HepG2 (cell line): ENCODE results near the gene RAB20. TPM values are rescaled to one million over a fixed set of nuclear protein-coding genes. Genes with fewer than 3 reads are reported as not detected.

Experiments
- ATAC-seq: fragments of 200-7000 bp; cut with Tn5 transposase; 3 replicates; pipeline ENCODE4 v1.9.1; 2020; ENCODE audit warnings: mild to moderate bottlenecking, moderate library complexity
- BruUV-seq: library from RNA; stranded (reverse); fragments of 400-500 nt; replicated peaks from 2 replicates; lab custom pipeline; 2021; lab: Mats Ljungman, UMichigan
- CTCF ChIA-PET: fragments of 300-600 bp; formaldehyde crosslinking; extraction: SDS; loops from one replicate; lab custom pipeline; 2021; ENCODE audit warnings: low total read pairs, inconsistent platforms, low intra/inter-chr PET ratio; lab: Yijun Ruan, JAX
- POLR2A ChIA-PET: fragments of 350-600 bp; sonication (Branson Sonifier 250); formaldehyde crosslinking; loops from one replicate; lab custom pipeline; 2020; ENCODE audit warnings: antibody characterized with exemption, inconsistent platforms; lab: Yijun Ruan, JAX
- DNase-seq: peaks from one replicate; pipeline ENCODE4 v3.0.0-alpha.2; 2015; ENCODE audit warnings: low spot score
- FAIRE-seq: peaks from 3 replicates; lab custom pipeline; 2011; peaks lifted over from hg19 to GRCh38; lab: Jason Lieb, UNC
- H2AFZ ChIP-seq: one replicate; pipeline ENCODE4 v1.6.1; 2011; ENCODE audit warnings: low read length, inconsistent platforms
- H3K27ac ChIP-seq: fragments of 300-600 bp; 3 replicates; pipeline ENCODE4 v1.8.0; 2011; ENCODE audit warnings: mixed run types, mild to moderate bottlenecking, mixed read lengths, low read length, inconsistent platforms; ENCODE audit not compliant: insufficient read depth; ENCODE audit errors: extremely low read length
- H3K27me3 ChIP-seq, 2 experiments: fragments of 200-600 bp in 1 of 2; 2 replicates in 1 of 2; 3 replicates in 1 of 2; pipeline versions ENCODE4 v1.6.0 to v1.8.0; 2011; ENCODE audit warnings: low read length in 2 of 2, mild to moderate bottlenecking in 2 of 2, moderate library complexity in 2 of 2, inconsistent platforms in 1 of 2; ENCODE audit not compliant: insufficient read depth in 2 of 2, control insufficient read depth in 1 of 2
- H3K36me3 ChIP-seq, 2 experiments: fragments of 200-600 bp in 1 of 2; replicated peaks in 1 of 2; 2 replicates in 1 of 2; 3 replicates in 1 of 2; pipeline versions ENCODE4 v1.5.1 to v1.8.0; 2011; ENCODE audit warnings: low read length in 2 of 2, inconsistent platforms in 1 of 2; ENCODE audit not compliant: insufficient read depth in 2 of 2, control insufficient read depth in 1 of 2
- H3K4me1 ChIP-seq: 2 replicates; pipeline ENCODE4 v1.5.1; 2012; ENCODE audit warnings: low read length, inconsistent platforms; ENCODE audit not compliant: insufficient read depth
- H3K4me2 ChIP-seq: 2 replicates; pipeline ENCODE4 v1.6.0; 2011; ENCODE audit warnings: low read depth, low read length, inconsistent platforms
- H3K4me3 ChIP-seq, 3 experiments: fragments of 200-600 bp in 1 of 3; sonication (generic), shearing (Covaris generic) in 1 of 3; replicated peaks in 1 of 3; 2 replicates each; pipeline ENCODE4 v1.5.1; 2011 to 2016; ENCODE audit warnings: low read length in 3 of 3, inconsistent platforms in 2 of 3, low read depth in 2 of 3, mild to moderate bottlenecking in 2 of 3, control low read depth in 1 of 3, mixed read lengths in 1 of 3; ENCODE audit not compliant: insufficient read depth in 1 of 3
- H3K79me2 ChIP-seq: one replicate; pipeline ENCODE4 v1.6.1; 2011; ENCODE audit warnings: low read length, inconsistent platforms; ENCODE audit not compliant: insufficient read depth
- H3K9ac ChIP-seq: 2 replicates; pipeline ENCODE4 v1.6.0; 2011; ENCODE audit warnings: mild to moderate bottlenecking, low read depth, low read length, inconsistent platforms; ENCODE audit not compliant: insufficient read depth
- H3K9me3 ChIP-seq: 2 replicates; pipeline ENCODE4 v1.5.1; 2012; ENCODE audit warnings: mild to moderate bottlenecking, low read length
- H4K20me1 ChIP-seq: 2 replicates; pipeline ENCODE4 v1.6.0; 2011; ENCODE audit warnings: inconsistent platforms, mild to moderate bottlenecking, low read length, moderate library complexity; ENCODE audit not compliant: insufficient read depth
- BRD4 ChIP-seq: sonication (generic); formaldehyde crosslinking; IDR thresholded peaks from 2 replicates; pipeline ENCODE4 v1.4.0; 2020; ENCODE audit warnings: missing genetic modification reagents
- CCDC6 ChIP-seq: sonication (generic); formaldehyde crosslinking; IDR thresholded peaks from 2 replicates; pipeline ENCODE4 v1.8.1; 2022; ENCODE audit warnings: mild to moderate bottlenecking, missing genetic modification reagents, moderate library complexity
- FOXK1 ChIP-seq: sonication (generic); formaldehyde crosslinking; IDR thresholded peaks from 2 replicates; pipeline ENCODE4 v1.4.0; 2020; ENCODE audit warnings: low read depth, missing genetic modification reagents, borderline replicate concordance
- HNF1A ChIP-seq, 2 experiments: sonication (generic) in 1 of 2; formaldehyde crosslinking in 1 of 2; IDR thresholded peaks; 2 replicates each; pipeline versions ENCODE4 v1.4.0 to v1.6.1; 2016 to 2020; ENCODE audit warnings: borderline replicate concordance in 1 of 2, low read depth in 1 of 2, mild to moderate bottlenecking in 1 of 2, missing genetic modification reagents in 1 of 2
- JDP2 ChIP-seq: sonication (generic); formaldehyde crosslinking; IDR thresholded peaks from 2 replicates; pipeline ENCODE4 v1.8.1; 2022; ENCODE audit warnings: missing genetic modification reagents, borderline replicate concordance
- KAT2B ChIP-seq: fragments of 150-350 bp; IDR thresholded peaks from 2 replicates; pipeline ENCODE4 v1.6.1; 2014; ENCODE audit warnings: low read depth, low read length, borderline replicate concordance
- MLX ChIP-seq: IDR thresholded peaks from 2 replicates; pipeline ENCODE4 v1.6.1; 2016
- MLXIP ChIP-seq: sonication (generic); formaldehyde crosslinking; IDR thresholded peaks from 2 replicates; pipeline ENCODE4 v1.9.0; 2021; ENCODE audit warnings: missing genetic modification reagents, borderline replicate concordance
- PHB2 ChIP-seq: fragments of 450-650 bp; IDR thresholded peaks from 2 replicates; pipeline ENCODE4 v1.6.1; 2018; ENCODE audit not compliant: partially characterized antibody
- PRPF4 ChIP-seq: fragments of 200-400 bp; formaldehyde crosslinking; IDR thresholded peaks from 2 replicates; pipeline ENCODE4 v1.6.1; 2016; ENCODE audit warnings: low read length, low read depth; ENCODE audit not compliant: poor library complexity, severe bottlenecking
- YEATS4 ChIP-seq: sonication (generic); formaldehyde crosslinking; IDR thresholded peaks from 2 replicates; pipeline ENCODE4 v1.4.0; 2020; ENCODE audit warnings: missing genetic modification reagents, borderline replicate concordance
- ZBTB25 ChIP-seq: IDR thresholded peaks from 2 replicates; pipeline ENCODE4 v1.6.1; 2018; ENCODE audit warnings: missing genetic modification reagents
- ZNF674 ChIP-seq: sonication (generic); formaldehyde crosslinking; IDR thresholded peaks from 2 replicates; pipeline ENCODE4 v1.5.0; 2020; ENCODE audit warnings: low read depth, mild to moderate bottlenecking, missing genetic modification reagents
- WGBS: methylation state at CpG from one replicate; pipeline ENCODE4 v1.1.6; 2017; ENCODE audit warnings: low lambda C conversion rate; 5-methylcytosine and 5-hydroxymethylcytosine counted together
- in situ Hi-C: cut with HindIII; loops from 2 replicates; pipeline ENCODE4 v1.10.0; 2017; ENCODE audit warnings: low pct_unique_long_range_greater_than_20kb; ENCODE audit not compliant: extremely low pct_ligation_motif_present
- intact Hi-C: fragments of 100-400 bp; cut with micrococcal nuclease; formaldehyde crosslinking; loops from one replicate; pipeline ENCODE4 v1.10.0; 2022; ENCODE audit not compliant: unreplicated experiment
- polyA plus RNA-seq, 8 experiments: library from polyadenylated mRNA; depleted of rRNA in 3 of 8; stranded (reverse) in 7 of 8; unstranded in 1 of 8; fragments of >200 nt; fragmentation: Illumina TruSeq in 4 of 8; extraction: Trizol in 4 of 8; gene quantifications; 2 replicates each; pipeline versions ENCODE4 v1.2.1 to v1.2.3, GENCODE V29; 2011 to 2016; ENCODE audit warnings: low read depth in 4 of 8, missing spikeins in 1 of 8, mixed read lengths in 1 of 8; ENCODE audit not compliant: insufficient read depth in 1 of 8
- total RNA-seq, 5 experiments: library from RNA; depleted of rRNA; stranded (reverse); fragments of >200 nt; fragmentation: Illumina TruSeq; extraction: Trizol; gene quantifications; 2 replicates each; pipeline ENCODE4 v1.2.3, GENCODE V29; 2016; ENCODE audit warnings: low read depth in 1 of 5

The RAB20 gene
- total and polyA plus RNA-seq, 2 of the 13 experiments (the other 11 are each of a cell fraction or from before 2014, with no cell fraction given): 15.6 to 30.5 TPM

- intact Hi-C loops (loop anchor here (2.0 kb wide), 1 partner anchor 69 kb away; the partner anchor contains the start of gene RAB20), in situ Hi-C loops (no loop called here)
- Histone ChIP-seq H4K20me1 (no peaks in the 10 kb centered on the region), H3K4me2 (no peak overlapping the region), H3K79me2 (no peaks in the 10 kb centered on the region), H3K9me3 (no peaks in the 10 kb centered on the region), H3K4me1 (peaks cover 53% of the 10 kb centered on the region), H3K27ac (no peak overlapping the region), H2AFZ (no peak overlapping the region), H3K27me3 (no peaks in the 10 kb centered on the region), H3K4me3 (no peak overlapping the region), H3K9ac (no peak overlapping the region), H3K36me3 (no peaks in the 10 kb centered on the region)
- WGBS: 89% methylated on average over 13 of the region's 24 CpGs
- DNase-seq: no peak
- ChIA-PET CTCF (no interaction called here), POLR2A (no interaction called here)
- FAIRE-seq: no peak
- ATAC-seq: no peak
- BruUV-seq: no TSS peak
- no peak for TF ChIP-seq YEATS4 (CRISPR knock-in tag)
- no peak for TF ChIP-seq JDP2 (CRISPR knock-in tag)
- no peak for TF ChIP-seq MLX (CRISPR knock-in tag)
- no peak for TF ChIP-seq HNF1A (IDR thresholded peaks at IDR 0.05; ENCODE audit: low read depth)
- TF ChIP-seq HNF1A (CRISPR knock-in tag; IDR thresholded peaks at IDR 0.05; ENCODE audit: borderline replicate concordance): no peak
- no peak for TF ChIP-seq KAT2B
- no peak for TF ChIP-seq PHB2
- no peak for TF ChIP-seq MLXIP (CRISPR knock-in tag)
- no peak for TF ChIP-seq CCDC6 (CRISPR knock-in tag)
- TF ChIP-seq PRPF4: no peak
- no peak for TF ChIP-seq ZBTB25 (CRISPR knock-in tag)
- no peak for TF ChIP-seq BRD4
- no peak for TF ChIP-seq FOXK1 (CRISPR knock-in tag)
- no peak for TF ChIP-seq ZNF674 (CRISPR knock-in tag)
These were observed 69.4 kb downstream of the RAB20 start for GRCh38 chr13:110491869-110492678.
